Duodenal mucosa (tissue), 2 donors: ENCODE results near the gene LDB2.

ENCODE experiments used
- H3K27ac ChIP-seq: one replicate; pipeline ENCODE4 v1.7.0; 2013; ENCODE audit warnings: low read depth, low read length
- H3K27me3 ChIP-seq, 2 donors: one replicate each; pipeline ENCODE4 v1.7.0; 2013; ENCODE audit warnings: low read length in 2 of 2, control low read depth in 1 of 2; ENCODE audit not compliant: insufficient read depth in 2 of 2, control insufficient read depth in 1 of 2
- H3K36me3 ChIP-seq, 2 donors: one replicate each; pipeline ENCODE4 v1.7.0; 2013; ENCODE audit warnings: low read length in 2 of 2, control low read depth in 1 of 2; ENCODE audit not compliant: insufficient read depth in 2 of 2, control insufficient read depth in 1 of 2
- H3K4me1 ChIP-seq, 2 donors: one replicate each; pipeline ENCODE4 v1.7.0; 2013; ENCODE audit warnings: low read length in 2 of 2, control low read depth in 1 of 2; ENCODE audit not compliant: insufficient read depth in 2 of 2, control insufficient read depth in 1 of 2
- H3K4me3 ChIP-seq, 2 donors: one replicate each; pipeline ENCODE4 v1.7.0; 2013; ENCODE audit warnings: low read length in 2 of 2, low read depth in 1 of 2
- H3K9ac ChIP-seq, 2 donors: one replicate each; pipeline ENCODE4 v1.7.0; 2013; ENCODE audit warnings: low read length in 2 of 2, low read depth in 1 of 2
- H3K9me3 ChIP-seq, 2 donors: one replicate each; pipeline ENCODE4 v1.7.0; 2013; ENCODE audit warnings: low read length in 2 of 2, control low read depth in 1 of 2; ENCODE audit not compliant: control insufficient read depth in 1 of 2

Gene LDB2

GRCh38 chr4:16505726-16506125, 392.7 kb downstream of the LDB2 start:
- no peaks in the 10 kb centered on the region for H3K27me3 ChIP-seq
- no peaks in the 10 kb centered on the region for H3K36me3 ChIP-seq
- no peak overlapping the region for H3K27ac ChIP-seq

GRCh38 chr4:16505267-16505666, 393.2 kb downstream of the LDB2 start:
- Histone ChIP-seq H3K9me3 (peaks cover 14 to 17% of the 10 kb centered on the region in 2 donors), H3K36me3 (no peaks in the 10 kb centered on the region), H3K9ac (no peak overlapping the region), H3K27me3 (no peaks in the 10 kb centered on the region), H3K27ac (no peak overlapping the region), H3K4me3 (no peak overlapping the region), H3K4me1 (no peaks in the 10 kb centered on the region)

More at GRCh38 chr4:16505726-16506125, 392.7 kb downstream of the LDB2 start:
- H3K4me1 ChIP-seq = no peaks in the 10 kb centered on the region
- H3K9ac ChIP-seq = no peak overlapping the region
- no peak overlapping the region for H3K4me3 ChIP-seq
- H3K9me3 ChIP-seq = peaks cover 11 to 15% of the 10 kb centered on the region in 2 donors

- no peaks in the 10 kb centered on the region for H3K27me3 ChIP-seq
- H3K9me3 ChIP-seq = peaks cover 7 to 9% of the 10 kb centered on the region in 2 donors
- H3K27ac ChIP-seq = no peak overlapping the region
- no peaks in the 10 kb centered on the region for H3K4me1 ChIP-seq
- no peak overlapping the region for H3K9ac ChIP-seq
- H3K4me3 ChIP-seq = no peak overlapping the region
- H3K36me3 ChIP-seq = no peaks in the 10 kb centered on the region
Measured at GRCh38 chr4:16503421-16504100, 394.9 kb downstream of the LDB2 start.

- H3K4me3 ChIP-seq = no peak overlapping the region
- no peaks in the 10 kb centered on the region for H3K27me3 ChIP-seq
- H3K27ac ChIP-seq = no peak overlapping the region
- H3K9me3 ChIP-seq = peaks cover 7 to 9% of the 10 kb centered on the region in 2 donors
- H3K4me1 ChIP-seq = no peaks in the 10 kb centered on the region
- H3K36me3 ChIP-seq = no peaks in the 10 kb centered on the region
- H3K9ac ChIP-seq = no peak overlapping the region
Measured at GRCh38 chr4:16498978-16499377, 399.5 kb downstream of the LDB2 start.

- Histone ChIP-seq H3K27ac (no peak overlapping the region), H3K36me3 (no peaks in the 10 kb centered on the region), H3K27me3 (no peaks in the 10 kb centered on the region), H3K9me3 (peaks cover 7 to 9% of the 10 kb centered on the region in 2 donors), H3K4me1 (no peaks in the 10 kb centered on the region), H3K4me3 (no peak overlapping the region), H3K9ac (no peak overlapping the region)
Measured at GRCh38 chr4:16496501-16496900, 401.9 kb downstream of the LDB2 start.

- Histone ChIP-seq H3K9me3 (no peaks in the 10 kb centered on the region), H3K9ac (no peak overlapping the region), H3K27ac (no peak overlapping the region), H3K36me3 (no peaks in the 10 kb centered on the region), H3K27me3 (no peaks in the 10 kb centered on the region), H3K4me1 (no peaks in the 10 kb centered on the region), H3K4me3 (no peak overlapping the region)
Measured at GRCh38 chr4:16492872-16493271, 405.6 kb downstream of the LDB2 start.

- H3K4me3 ChIP-seq = no peak overlapping the region
- no peaks in the 10 kb centered on the region for H3K27me3 ChIP-seq
- H3K27ac ChIP-seq = no peak overlapping the region
- H3K36me3 ChIP-seq = no peaks in the 10 kb centered on the region
- no peaks in the 10 kb centered on the region for H3K4me1 ChIP-seq
- no peaks in the 10 kb centered on the region for H3K9me3 ChIP-seq
- no peak overlapping the region for H3K9ac ChIP-seq
Measured at GRCh38 chr4:16489226-16489625, 409.2 kb downstream of the LDB2 start.

GRCh38 chr4:16488084-16488483, 410.4 kb downstream of the LDB2 start:
- no peaks in the 10 kb centered on the region for H3K9me3 ChIP-seq
- no peaks in the 10 kb centered on the region for H3K27me3 ChIP-seq
- H3K4me3 ChIP-seq = no peak overlapping the region
- no peaks in the 10 kb centered on the region for H3K4me1 ChIP-seq
- no peak overlapping the region for H3K9ac ChIP-seq
- no peak overlapping the region for H3K27ac ChIP-seq
- no peaks in the 10 kb centered on the region for H3K36me3 ChIP-seq

GRCh38 chr4:16484711-16485110, 413.7 kb downstream of the LDB2 start:
- Histone ChIP-seq H3K4me3 (no peak overlapping the region), H3K27me3 (no peaks in the 10 kb centered on the region), H3K9ac (no peak overlapping the region), H3K9me3 (no peaks in the 10 kb centered on the region), H3K27ac (no peak overlapping the region), H3K4me1 (no peaks in the 10 kb centered on the region), H3K36me3 (no peaks in the 10 kb centered on the region)

- no peaks in the 10 kb centered on the region for H3K27me3 ChIP-seq
- no peaks in the 10 kb centered on the region for H3K4me1 ChIP-seq
- H3K9me3 ChIP-seq = no peaks in the 10 kb centered on the region
- no peak overlapping the region for H3K9ac ChIP-seq
- no peak overlapping the region for H3K4me3 ChIP-seq
- H3K27ac ChIP-seq = no peak overlapping the region
- no peaks in the 10 kb centered on the region for H3K36me3 ChIP-seq
Measured at GRCh38 chr4:16483540-16483939, 414.9 kb downstream of the LDB2 start.
